ENCODE results near the gene FAHD1.

The FAHD1 gene

GRCh38 chr16:1826691-1827573, at the start of gene FAHD1, which contains the start of gene HAGH:
TSS of gene FAHD1 (plus strand) at chr16:1827206. CDS start at chr16:1827239, 33 bp downstream.
TSS of gene HAGH (minus strand) at chr16:1826825. CDS start at chr16:1826787, 38 bp downstream.
- H3K36me3 Mint-ChIP-seq (ENCODE audit: low read depth) = peaks cover 21% of the 10 kb centered on the region
- no peaks in the 10 kb centered on the region for H3K9me3 Mint-ChIP-seq
- peak; percentile 93 for DNase-seq
- peaks cover 40% of the 10 kb centered on the region for H3K4me1 Mint-ChIP-seq
- TF ChIP-seq, protein P1, sequence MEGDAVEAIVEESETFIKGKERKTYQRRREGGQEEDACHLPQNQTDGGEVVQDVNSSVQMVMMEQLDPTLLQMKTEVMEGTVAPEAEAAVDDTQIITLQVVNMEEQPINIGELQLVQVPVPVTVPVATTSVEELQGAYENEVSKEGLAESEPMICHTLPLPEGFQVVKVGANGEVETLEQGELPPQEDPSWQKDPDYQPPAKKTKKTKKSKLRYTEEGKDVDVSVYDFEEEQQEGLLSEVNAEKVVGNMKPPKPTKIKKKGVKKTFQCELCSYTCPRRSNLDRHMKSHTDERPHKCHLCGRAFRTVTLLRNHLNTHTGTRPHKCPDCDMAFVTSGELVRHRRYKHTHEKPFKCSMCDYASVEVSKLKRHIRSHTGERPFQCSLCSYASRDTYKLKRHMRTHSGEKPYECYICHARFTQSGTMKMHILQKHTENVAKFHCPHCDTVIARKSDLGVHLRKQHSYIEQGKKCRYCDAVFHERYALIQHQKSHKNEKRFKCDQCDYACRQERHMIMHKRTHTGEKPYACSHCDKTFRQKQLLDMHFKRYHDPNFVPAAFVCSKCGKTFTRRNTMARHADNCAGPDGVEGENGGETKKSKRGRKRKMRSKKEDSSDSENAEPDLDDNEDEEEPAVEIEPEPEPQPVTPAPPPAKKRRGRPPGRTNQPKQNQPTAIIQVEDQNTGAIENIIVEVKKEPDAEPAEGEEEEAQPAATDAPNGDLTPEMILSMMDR (IDR thresholded peaks at IDR 0.05) = no peak
- peak within 1 kb of the TSS; percentile 57 for H3K27ac Mint-ChIP-seq
- H3K27me3 Mint-ChIP-seq (ENCODE audit: low read depth, poor library complexity) = peaks cover 15% of the 10 kb centered on the region
- H3K4me3 Mint-ChIP-seq = peak within 1 kb of the TSS; percentile 97

GRCh38 chr16:1777375-1778199, 49.4 kb upstream of the FAHD1 start:
- Mint-ChIP-seq H3K4me1 (peaks cover 16% of the 10 kb centered on the region), H3K36me3 (ENCODE audit: low read depth) (no peaks in the 10 kb centered on the region), H3K27me3 (ENCODE audit: low read depth, poor library complexity) (no peaks in the 10 kb centered on the region), H3K4me3 (no peak overlapping the region), H3K27ac (no peak overlapping the region), H3K9me3 (no peaks in the 10 kb centered on the region)
- DNase-seq = no peak
- TF ChIP-seq, protein P1 (IDR thresholded peaks at IDR 0.05) = no peak

DNA sequence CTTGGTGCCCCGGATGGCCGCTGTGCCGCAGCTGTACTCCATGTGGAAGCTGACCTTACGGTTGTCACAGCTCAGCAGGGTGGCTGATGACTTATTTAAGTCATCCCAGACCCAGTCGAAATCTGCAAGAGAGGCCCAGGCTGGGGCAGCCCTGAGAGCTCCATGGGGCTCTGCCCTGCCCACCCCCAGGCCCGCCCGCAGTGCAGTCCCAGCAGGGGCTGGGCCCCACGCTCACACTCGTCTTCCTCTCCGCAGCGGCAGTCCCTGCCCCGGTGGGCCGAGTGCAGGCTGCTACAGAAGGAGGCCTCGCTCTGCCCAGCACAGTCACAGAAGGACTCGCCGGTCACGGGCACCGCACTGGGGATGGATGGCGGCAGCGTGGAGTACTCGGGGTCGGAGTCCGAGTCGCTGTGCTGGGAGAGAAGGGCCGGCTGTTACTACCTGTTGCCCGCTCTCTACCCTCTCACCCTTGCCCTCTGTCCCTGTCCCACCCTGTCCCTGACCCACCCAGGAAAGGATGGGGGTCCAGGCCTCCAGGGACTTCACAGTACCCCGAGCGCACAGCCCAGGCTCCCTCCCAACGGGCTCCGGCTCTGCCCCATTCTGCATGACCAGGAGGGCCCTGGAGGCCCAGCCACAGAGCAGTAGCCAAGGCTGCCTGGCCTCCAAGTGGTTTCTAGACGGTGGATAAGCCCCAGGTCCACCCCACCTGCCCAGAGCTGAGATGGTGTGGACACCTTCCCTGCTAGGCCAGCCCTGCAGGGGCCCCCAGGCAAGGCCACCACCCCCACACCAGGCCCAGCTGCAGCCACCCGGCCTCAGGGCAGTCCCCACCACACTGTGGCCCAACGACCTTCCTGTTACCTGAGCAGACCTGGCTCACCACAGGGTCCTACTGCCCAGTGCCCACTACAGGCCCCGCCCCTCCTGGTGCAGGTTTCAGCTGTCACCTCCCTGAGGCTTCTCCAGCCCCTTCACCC, 48.5 kb upstream of the FAHD1 start:
- TF ChIP-seq, protein P1 (IDR thresholded peaks at IDR 0.05) = no peak
- Mint-ChIP-seq H3K4me1 (peaks cover 20% of the 10 kb centered on the region), H3K9me3 (no peaks in the 10 kb centered on the region), H3K27me3 (ENCODE audit: low read depth, poor library complexity) (no peaks in the 10 kb centered on the region), H3K36me3 (ENCODE audit: low read depth) (peaks cover 4% of the 10 kb centered on the region), H3K4me3 (no peak overlapping the region), H3K27ac (peak overlapping the region; percentile 24)
- DNase-seq = peak; percentile 5

- H3K27ac Mint-ChIP-seq = peak overlapping the region; percentile 24
- no peak for DNase-seq
- no peaks in the 10 kb centered on the region for H3K27me3 Mint-ChIP-seq (ENCODE audit: low read depth, poor library complexity)
- TF ChIP-seq, protein P1 (IDR thresholded peaks at IDR 0.05) = no peak
- no peaks in the 10 kb centered on the region for H3K9me3 Mint-ChIP-seq
- H3K36me3 Mint-ChIP-seq (ENCODE audit: low read depth) = peaks cover 4% of the 10 kb centered on the region
- H3K4me1 Mint-ChIP-seq = peaks cover 23% of the 10 kb centered on the region
- H3K4me3 Mint-ChIP-seq = no peak overlapping the region
Observed at GRCh38 chr16:1779234-1779701, 47.7 kb upstream of the FAHD1 start.

All from nephron progenitor cell (in vitro differentiated cells).